IMR-90 (cell line): Measurements from ENCODE around the gene STX1B. TPM values are rescaled to one million over a fixed set of nuclear protein-coding genes. Genes with fewer than 3 reads are reported as not detected.

Experiments used
- ATAC-seq: fragments of 200-7000 bp; cut with Tn5 transposase; 2 replicates; pipeline ENCODE4 v1.9.1; 2020; ENCODE audit warnings: low read depth, mild to moderate bottlenecking, moderate library complexity
- BruUV-seq: library from RNA; stranded (reverse); fragments of 400-500 nt; replicated peaks from 2 replicates; lab custom pipeline; 2021; lab: Mats Ljungman, UMichigan
- CTCF ChIA-PET: fragments of 300-600 bp; formaldehyde crosslinking; extraction: SDS; loops from one replicate; lab custom pipeline; 2021; ENCODE audit warnings: antibody characterized with exemption; lab: Yijun Ruan, JAX
- POLR2A ChIA-PET: fragments of 300-600 bp; sonication (Branson Sonifier 250); formaldehyde crosslinking; loops from one replicate; lab custom pipeline; 2022; ENCODE audit warnings: antibody characterized with exemption; ENCODE audit not compliant: unreplicated experiment; lab: Charles Lee
- DNase-seq: peaks from one replicate; pipeline ENCODE4 v3.0.0; 2013
- H2AFZ ChIP-seq: replicated peaks from 2 replicates; pipeline ENCODE3; 2013; ENCODE audit warnings: low read length, mild to moderate bottlenecking; ENCODE audit not compliant: poor library complexity
- H2AK5ac ChIP-seq: 2 replicates; pipeline ENCODE4 v1.6.1; 2013; ENCODE audit warnings: low read depth, low read length, inconsistent platforms
- H2AK9ac ChIP-seq: replicated peaks from 2 replicates; pipeline ENCODE3; 2013; ENCODE audit warnings: mild to moderate bottlenecking, low read depth, low read length, moderate library complexity; ENCODE audit not compliant: poor library complexity
- H2BK120ac ChIP-seq: 2 replicates; pipeline ENCODE4 v1.6.1; 2013; ENCODE audit warnings: low read depth, low read length, inconsistent platforms
- H2BK15ac ChIP-seq: 3 replicates; pipeline ENCODE4 v1.6.1; 2013; ENCODE audit warnings: low read depth, low read length, inconsistent platforms
- H2BK20ac ChIP-seq: 2 replicates; pipeline ENCODE4 v1.6.1; 2013; ENCODE audit warnings: low read depth, mild to moderate bottlenecking, inconsistent platforms, low read length, moderate library complexity
- H2BK5ac ChIP-seq: 2 replicates; pipeline ENCODE4 v1.6.1; 2013; ENCODE audit warnings: mild to moderate bottlenecking, low read depth, low read length, inconsistent platforms; ENCODE audit not compliant: poor library complexity, severe bottlenecking
- H3K14ac ChIP-seq: replicated peaks from 2 replicates; pipeline ENCODE4 v1.6.1; 2013; ENCODE audit warnings: low read depth, low read length, inconsistent platforms
- H3K18ac ChIP-seq: 2 replicates; pipeline ENCODE4 v1.6.1; 2013; ENCODE audit warnings: low read depth, low read length, control low read depth
- H3K23ac ChIP-seq: 2 replicates; pipeline ENCODE4 v1.6.1; 2013; ENCODE audit warnings: low read depth, low read length, inconsistent platforms
- H3K27ac ChIP-seq: 2 replicates; pipeline ENCODE4 v1.5.1; 2013; ENCODE audit warnings: mild to moderate bottlenecking, control low read depth, low read length; ENCODE audit not compliant: insufficient read depth
- H3K27me3 ChIP-seq: 2 replicates; pipeline ENCODE4 v1.6.1; 2013; ENCODE audit warnings: low read length; ENCODE audit not compliant: control insufficient read depth, insufficient read depth
- H3K36me3 ChIP-seq: 2 replicates; pipeline ENCODE4 v1.6.1; 2013; ENCODE audit warnings: low read length, mixed read lengths; ENCODE audit not compliant: control insufficient read depth, insufficient read depth
- H3K4ac ChIP-seq: 2 replicates; pipeline ENCODE4 v1.6.1; 2013; ENCODE audit warnings: low read depth, low read length, inconsistent platforms
- H3K4me1 ChIP-seq: 2 replicates; pipeline ENCODE4 v1.6.1; 2013; ENCODE audit warnings: low read length, mixed read lengths; ENCODE audit not compliant: control insufficient read depth, insufficient read depth
- H3K4me2 ChIP-seq: 2 replicates; pipeline ENCODE4 v1.6.1; 2013; ENCODE audit warnings: low read depth, mild to moderate bottlenecking, control low read depth, low read length, moderate library complexity
- H3K4me3 ChIP-seq: 2 replicates; pipeline ENCODE4 v1.5.1; 2013; ENCODE audit warnings: low read depth, mild to moderate bottlenecking, control low read depth, low read length, moderate library complexity; ENCODE audit not compliant: insufficient read depth
- H3K56ac ChIP-seq: 2 replicates; pipeline ENCODE4 v1.6.1; 2013; ENCODE audit warnings: low read length, inconsistent platforms; ENCODE audit not compliant: insufficient read depth; ENCODE audit errors: extremely low read depth
- H3K79me1 ChIP-seq, 2 experiments: 2 replicates each; pipeline ENCODE4 v1.6.1; 2013; ENCODE audit warnings: low read length in 2 of 2, inconsistent platforms in 1 of 2, low read depth in 1 of 2
- H3K9ac ChIP-seq: 2 replicates; pipeline ENCODE4 v1.6.1; 2013; ENCODE audit warnings: low read depth, low read length, control low read depth
- H3K9me1 ChIP-seq: 2 replicates; pipeline ENCODE4 v1.6.1; 2013; ENCODE audit warnings: low read length, inconsistent platforms; ENCODE audit not compliant: insufficient read depth
- H3K9me3 ChIP-seq: 2 replicates; pipeline ENCODE4 v1.6.1; 2013; ENCODE audit warnings: low read length; ENCODE audit not compliant: control insufficient read depth, insufficient read depth
- H4K20me1 ChIP-seq: 2 replicates; pipeline ENCODE4 v1.6.1; 2013; ENCODE audit warnings: low read length, inconsistent platforms; ENCODE audit not compliant: insufficient read depth
- H4K5ac ChIP-seq: 2 replicates; pipeline ENCODE4 v1.6.1; 2013; ENCODE audit warnings: mild to moderate bottlenecking, low read depth, low read length, control low read depth
- H4K8ac ChIP-seq, 2 experiments: 2 replicates each; pipeline ENCODE4 v1.6.1; 2013; ENCODE audit warnings: low read depth in 2 of 2, low read length in 2 of 2, control low read depth in 1 of 2, inconsistent platforms in 1 of 2
- H4K91ac ChIP-seq: 2 replicates; pipeline ENCODE4 v1.6.1; 2013; ENCODE audit warnings: low read depth, low read length, inconsistent platforms; ENCODE audit not compliant: insufficient read depth
- ELK1 ChIP-seq: fragments of 150-350 bp; IDR thresholded peaks from 2 replicates; pipeline ENCODE4 v1.6.1; 2016; ENCODE audit warnings: low read depth, mild to moderate bottlenecking, low read length, moderate library complexity, borderline replicate concordance
- RFX5 ChIP-seq: IDR thresholded peaks from 2 replicates; pipeline ENCODE4 v1.8.0; 2012; ENCODE audit warnings: low read depth, mild to moderate bottlenecking, low read length, moderate library complexity
- WGBS, 2 experiments: methylation state at CpG; one replicate each; pipeline versions ENCODE4 v1.1.5 to v1.1.7; 2013; ENCODE audit warnings: missing lambda C conversion rate in 2 of 2; ENCODE audit not compliant: insufficient read length in 1 of 2; ENCODE audit errors: extremely low coverage in 2 of 2; 5-methylcytosine and 5-hydroxymethylcytosine counted together
- dilution Hi-C: fragments of 300-500 bp; cut with HindIII; formaldehyde crosslinking; loops from one replicate; pipeline ENCODE4 v1.14.3; 2018; ENCODE audit warnings: low sequenced_read_pairs; ENCODE audit not compliant: unreplicated experiment
- in situ Hi-C: fragments of 300-500 bp; cut with MboI; formaldehyde crosslinking; loops from 3 replicates; pipeline ENCODE4 v1.14.3; 2019; ENCODE audit warnings: low sequenced_read_pairs, inconsistent platforms, mixed read lengths
- intact Hi-C: fragments of 100-400 bp; cut with micrococcal nuclease; formaldehyde crosslinking; loops from 2 replicates; pipeline ENCODE4 v1.10.0; 2022
- polyA plus RNA-seq, 3 experiments: library from polyadenylated mRNA; depleted of rRNA; stranded (reverse); fragments of >200 nt; gene quantifications; 2 replicates each; pipeline ENCODE4 v1.2.3, GENCODE V29; 2012; ENCODE audit warnings: low replicate concordance in 1 of 3
- total RNA-seq: library from RNA; depleted of rRNA; stranded (reverse); fragments of >200 nt; gene quantifications from 2 replicates; pipeline ENCODE4 v1.2.3, GENCODE V29; 2012

Gene STX1B
- total and polyA plus RNA-seq, 2 of the 4 experiments (the other 2 are of a cell fraction), result 3.9 to 14.9 TPM

GRCh38 chr16:31000671-31001382 is 9.6 kb downstream of the STX1B start:
- Histone ChIP-seq H3K79me1 (peaks cover 0 to 31% of the 10 kb centered on the region in 2 experiments; a peak in 2 of 4 replicates), H3K4me1 (peaks cover 29% of the 10 kb centered on the region), H2BK15ac (no peak overlapping the region), H3K4ac (no peak overlapping the region), H3K4me2 (no peak overlapping the region), H4K91ac (no peak overlapping the region), H3K9me1 (peaks cover 18% of the 10 kb centered on the region), H3K23ac (no peak overlapping the region), H2BK5ac (no peak overlapping the region), H2AK9ac (no peak overlapping the region), H2AK5ac (no peak overlapping the region), H4K8ac (no peak overlapping the region), H4K20me1 (no peaks in the 10 kb centered on the region), H3K9ac (no peak overlapping the region), H3K18ac (no peak overlapping the region), H3K36me3 (peaks cover 1% of the 10 kb centered on the region; the same call in 1 of the 2 replicates), H2BK120ac (no peak overlapping the region), H3K56ac (no peak overlapping the region), H2BK20ac (no peak overlapping the region), H3K14ac (no peak overlapping the region), H3K27ac (no peak overlapping the region), H3K9me3 (no peaks in the 10 kb centered on the region), H3K27me3 (no peaks in the 10 kb centered on the region), H4K5ac (no peak overlapping the region), H3K4me3 (no peak overlapping the region), H2AFZ (no peak overlapping the region)
- in situ Hi-C loops (no loop called here), intact Hi-C loops (no loop called here), dilution Hi-C loops (no loop called here)
- ChIA-PET CTCF (no interaction called here), POLR2A (no interaction called here)
- ATAC-seq (no peak), DNase-seq (no peak)
- TF ChIP-seq RFX5 (no peak), ELK1 (no peak)
- BruUV-seq, result no TSS peak
- 90% methylated on average over 2 of the region's 19 CpGs; no CpG with 5 or more reads in 1 of the 2 experiments for WGBS, 2 experiments
